Activated B cell treated with CpG ODN at 0.5 μM for 24 hours (primary cell): Measurements from ENCODE around the gene DHX15. TPM values are rescaled to one million over a fixed set of nuclear protein-coding genes. Genes with fewer than 3 reads are reported as not detected.

ENCODE experiments used
- ATAC-seq: fragments of 200-7000 bp; cut with Tn5 transposase; one replicate; pipeline ENCODE4 v1.10.0; 2021; ENCODE audit warnings: low read depth, mild to moderate bottlenecking, moderate library complexity
- CTCF ChIA-PET: fragments of 350-600 bp; sonication (Branson Sonifier 250); formaldehyde crosslinking; loops from one replicate; lab custom pipeline; 2021; ENCODE audit warnings: antibody characterized with exemption; lab: Charles Lee
- POLR2A ChIA-PET: fragments of 350-600 bp; sonication (Branson Sonifier 250); formaldehyde crosslinking; loops from one replicate; lab custom pipeline; 2021; ENCODE audit warnings: antibody characterized with exemption; lab: Charles Lee
- DNase-seq: peaks from one replicate; pipeline ENCODE4 v3.0.0; 2022
- H3K27ac Mint-ChIP-seq: one replicate; pipeline ENCODE4 v1.8.0; 2020; ENCODE audit warnings: mixed read lengths
- H3K27me3 Mint-ChIP-seq: one replicate; pipeline ENCODE4 v1.8.0; 2021; ENCODE audit warnings: mixed read lengths
- H3K36me3 Mint-ChIP-seq: one replicate; pipeline ENCODE4 v1.8.0; 2021; ENCODE audit warnings: low read depth, mixed read lengths
- H3K4me1 Mint-ChIP-seq: one replicate; pipeline ENCODE4 v1.8.0; 2021; ENCODE audit warnings: mixed read lengths
- H3K4me3 Mint-ChIP-seq: one replicate; pipeline ENCODE4 v1.8.0; 2020; ENCODE audit warnings: mild to moderate bottlenecking, mixed read lengths
- H3K9me3 Mint-ChIP-seq: one replicate; pipeline ENCODE4 v1.8.0; 2020; ENCODE audit warnings: mixed read lengths
- intact Hi-C: fragments of 100-400 bp; cut with micrococcal nuclease; formaldehyde crosslinking; loops from one replicate; pipeline ENCODE4 v1.15.1; 2024
- total RNA-seq: library from RNA; stranded (reverse); gene quantifications from 2 replicates; pipeline ENCODE4 v1.2.3, GENCODE V29; 2022
- TF ChIP-seq, protein P1 (sequence below): fragments of 200-600 bp; IDR thresholded peaks from one replicate; pipeline ENCODE4 v1.8.0; 2022; ENCODE audit warnings: antibody characterized with exemption, mild to moderate bottlenecking

DHX15 gene
- total RNA-seq, result 145 and 163 TPM in 2 replicates

DNA sequence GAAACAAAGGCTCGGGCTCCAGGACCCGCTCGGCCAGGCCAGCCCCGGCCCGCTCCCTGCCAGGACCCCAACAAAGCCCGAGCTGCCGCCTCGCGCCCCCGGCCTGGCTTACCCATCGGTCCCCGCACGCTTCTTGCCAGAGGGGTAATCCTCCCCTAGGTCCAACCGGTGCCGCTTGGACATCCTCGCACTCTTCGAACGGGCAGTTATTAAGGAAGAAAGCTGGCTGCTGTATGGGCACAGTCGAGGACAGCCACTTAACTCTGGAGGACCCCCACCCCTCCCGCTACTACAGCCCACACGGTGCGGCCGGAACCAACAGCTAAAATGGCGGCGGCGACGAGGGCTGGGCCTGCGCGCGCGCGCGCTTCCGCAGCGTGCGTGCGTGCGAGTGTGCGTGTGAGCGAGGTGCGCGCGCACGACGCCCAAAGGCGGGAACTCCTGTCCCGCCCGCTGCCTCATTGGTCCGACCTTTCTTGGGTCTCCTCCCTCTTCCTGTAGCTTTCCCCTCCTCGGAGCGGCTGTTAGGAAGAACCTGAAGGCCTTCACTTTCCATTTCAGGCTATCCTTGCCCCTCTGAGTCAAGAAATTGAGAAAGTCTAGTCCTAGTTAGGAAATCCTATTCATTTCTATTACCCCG is at the start of gene DHX15:
Gene DHX15, minus strand, starts transcription at position 344 of the 640 bp plus-strand sequence. Its CDS starts 161 bp downstream, at position 183.
- ATAC-seq (peak; percentile 93), DNase-seq (peak; percentile 88)
- Mint-ChIP-seq H3K9me3 (no peaks in the 10 kb centered on the region), H3K27ac (peak within 1 kb of the TSS; percentile 91), H3K36me3 (peaks cover 28% of the 10 kb centered on the region), H3K4me3 (peak within 1 kb of the TSS; percentile 98), H3K4me1 (peaks cover 39% of the 10 kb centered on the region), H3K27me3 (no peaks in the 10 kb centered on the region)
- POLR2A ChIA-PET, result interaction anchor here (0.6 to 1.6 kb wide), 9 partner anchors 10 to 793 kb away, joined by 3 to 16 read pairs (median 7); partner anchors contain the start of genes ANAPC4, PI4K2B, SEPSECS and ZCCHC4
- CTCF ChIA-PET, result interaction anchor here (0.6 kb wide), 1 partner anchor 1705 kb away, joined by 3 read pairs; no protein-coding TSS in a partner anchor
- intact Hi-C loops, result loop anchor here (1.0 to 5.0 kb wide), 5 partner anchors 112 to 1998 kb away; partner anchors contain the start of genes PI4K2B, SEPSECS, TBC1D19 and ZCCHC4
- TF ChIP-seq, protein P1, sequence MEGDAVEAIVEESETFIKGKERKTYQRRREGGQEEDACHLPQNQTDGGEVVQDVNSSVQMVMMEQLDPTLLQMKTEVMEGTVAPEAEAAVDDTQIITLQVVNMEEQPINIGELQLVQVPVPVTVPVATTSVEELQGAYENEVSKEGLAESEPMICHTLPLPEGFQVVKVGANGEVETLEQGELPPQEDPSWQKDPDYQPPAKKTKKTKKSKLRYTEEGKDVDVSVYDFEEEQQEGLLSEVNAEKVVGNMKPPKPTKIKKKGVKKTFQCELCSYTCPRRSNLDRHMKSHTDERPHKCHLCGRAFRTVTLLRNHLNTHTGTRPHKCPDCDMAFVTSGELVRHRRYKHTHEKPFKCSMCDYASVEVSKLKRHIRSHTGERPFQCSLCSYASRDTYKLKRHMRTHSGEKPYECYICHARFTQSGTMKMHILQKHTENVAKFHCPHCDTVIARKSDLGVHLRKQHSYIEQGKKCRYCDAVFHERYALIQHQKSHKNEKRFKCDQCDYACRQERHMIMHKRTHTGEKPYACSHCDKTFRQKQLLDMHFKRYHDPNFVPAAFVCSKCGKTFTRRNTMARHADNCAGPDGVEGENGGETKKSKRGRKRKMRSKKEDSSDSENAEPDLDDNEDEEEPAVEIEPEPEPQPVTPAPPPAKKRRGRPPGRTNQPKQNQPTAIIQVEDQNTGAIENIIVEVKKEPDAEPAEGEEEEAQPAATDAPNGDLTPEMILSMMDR, result no peak

DNA sequence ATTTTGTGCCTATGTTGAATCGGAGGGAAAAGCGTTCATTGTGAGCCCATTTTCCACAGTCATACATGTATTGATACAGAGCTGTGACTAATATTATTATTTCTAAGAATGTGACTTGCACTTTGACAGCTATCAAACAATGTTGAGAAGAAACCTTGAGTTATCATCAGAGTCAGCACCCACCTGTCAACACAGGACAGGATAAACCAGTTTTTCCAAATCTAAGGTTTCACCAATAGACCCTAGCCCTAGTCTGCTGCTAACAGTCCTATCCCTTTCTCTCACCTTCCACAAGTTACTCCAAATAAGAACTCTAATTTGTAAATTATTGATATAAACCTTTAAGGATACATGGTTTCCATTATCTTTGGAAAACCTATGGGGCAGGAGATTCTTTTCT is 47.7 kb upstream of the DHX15 start:
- H3K4me1 Mint-ChIP-seq, result no peaks in the 10 kb centered on the region
- ATAC-seq (no peak), DNase-seq (no peak)
- CTCF ChIA-PET, result no interaction called here
- no peak overlapping the region for H3K27ac Mint-ChIP-seq
- H3K36me3 Mint-ChIP-seq, result no peaks in the 10 kb centered on the region
- POLR2A ChIA-PET, result no interaction called here
- peaks cover 13% of the 10 kb centered on the region for H3K27me3 Mint-ChIP-seq
- intact Hi-C loops, result no loop called here
- no peak overlapping the region for H3K4me3 Mint-ChIP-seq
- TF ChIP-seq, protein P1, result no peak
- H3K9me3 Mint-ChIP-seq, result no peaks in the 10 kb centered on the region

DNA sequence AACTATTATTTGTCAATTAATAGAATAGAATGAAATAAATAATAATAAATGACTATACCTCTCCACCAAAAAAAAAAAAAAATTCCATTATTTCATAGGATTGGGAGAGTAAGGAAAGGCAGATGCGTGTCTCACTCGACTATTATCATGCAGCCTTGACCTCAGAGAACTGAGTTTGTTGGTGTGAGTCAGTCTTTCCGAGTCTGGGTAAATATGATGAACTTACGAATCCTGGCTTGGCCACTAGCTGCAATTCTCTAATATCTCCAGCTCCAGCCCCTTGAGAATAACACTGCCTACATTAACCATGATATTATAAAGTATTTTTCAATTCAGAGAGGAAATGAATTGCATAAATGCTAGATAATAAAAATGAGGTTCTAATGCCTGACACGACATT is 46.6 kb upstream of the DHX15 start:
- Mint-ChIP-seq H3K27me3 (peaks cover 13% of the 10 kb centered on the region), H3K4me3 (no peak overlapping the region), H3K27ac (no peak overlapping the region), H3K36me3 (no peaks in the 10 kb centered on the region), H3K9me3 (no peaks in the 10 kb centered on the region), H3K4me1 (no peaks in the 10 kb centered on the region)
- TF ChIP-seq, protein P1, result no peak
- CTCF ChIA-PET, result no interaction called here
- DNase-seq, result no peak
- intact Hi-C loops, result no loop called here
- POLR2A ChIA-PET, result no interaction called here
- no peak for ATAC-seq

DNA sequence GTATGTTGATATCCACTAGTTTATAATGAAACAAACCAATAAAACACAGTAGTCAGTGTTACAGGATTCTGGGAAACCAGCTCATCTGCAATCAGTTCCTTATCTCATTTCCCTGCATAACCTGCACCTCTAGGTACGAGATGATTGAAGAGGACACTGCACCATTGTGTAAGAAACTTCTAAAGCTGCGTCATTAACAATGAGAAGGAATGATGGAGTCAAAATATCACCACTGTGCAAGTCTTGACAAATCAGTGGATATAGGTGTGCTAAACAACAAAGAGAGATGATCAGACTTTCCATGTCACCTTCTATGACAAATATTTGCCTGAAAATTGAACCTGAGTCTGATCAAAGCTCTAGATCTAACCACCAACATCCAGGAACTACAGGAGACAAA is 40.7 kb upstream of the DHX15 start:
- no peak for DNase-seq
- no peaks in the 10 kb centered on the region for H3K36me3 Mint-ChIP-seq
- intact Hi-C loops, result no loop called here
- no peak overlapping the region for H3K4me3 Mint-ChIP-seq
- ChIA-PET POLR2A (no interaction called here), CTCF (no interaction called here)
- H3K27me3 Mint-ChIP-seq, result peaks cover 24% of the 10 kb centered on the region
- ATAC-seq, result no peak
- TF ChIP-seq, protein P1, result no peak
- no peaks in the 10 kb centered on the region for H3K4me1 Mint-ChIP-seq
- H3K9me3 Mint-ChIP-seq, result peaks cover 4% of the 10 kb centered on the region
- no peak overlapping the region for H3K27ac Mint-ChIP-seq

DNA sequence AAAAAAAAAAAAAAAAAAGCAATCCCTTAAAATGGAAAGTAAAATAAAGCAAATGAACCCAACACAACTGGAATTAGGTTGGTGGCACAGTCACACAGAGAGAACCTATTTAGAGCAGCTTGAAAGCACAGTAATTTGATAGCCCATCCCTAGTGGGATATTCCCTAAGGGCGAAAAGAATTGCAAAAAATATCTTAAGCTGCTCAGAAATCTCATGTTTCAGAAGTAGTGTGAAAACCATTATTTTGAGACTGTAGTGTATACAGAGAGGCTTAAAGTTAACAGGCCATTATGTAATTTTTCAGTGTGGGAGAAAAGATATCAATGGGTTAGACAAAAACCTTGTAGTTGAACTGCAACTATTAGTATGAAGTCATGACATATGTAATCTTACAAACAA is 40.0 kb upstream of the DHX15 start:
- no peak for DNase-seq
- H3K9me3 Mint-ChIP-seq, result peaks cover 10% of the 10 kb centered on the region
- CTCF ChIA-PET, result no interaction called here
- TF ChIP-seq, protein P1, result no peak
- no peak for ATAC-seq
- no peak overlapping the region for H3K4me3 Mint-ChIP-seq
- no peaks in the 10 kb centered on the region for H3K4me1 Mint-ChIP-seq
- intact Hi-C loops, result no loop called here
- peaks cover 22% of the 10 kb centered on the region for H3K27me3 Mint-ChIP-seq
- POLR2A ChIA-PET, result no interaction called here
- H3K27ac Mint-ChIP-seq, result no peak overlapping the region
- H3K36me3 Mint-ChIP-seq, result no peaks in the 10 kb centered on the region
